NCI-H748 treated with DMSO at 0.1 percent for 48 hours (cell line): Measurements from ENCODE around the gene SSR2.
A peak's percentile ranks its signal among the peaks of the same experiment; 100 is the strongest.

Source experiments
- DNase-seq: peaks from one replicate; lab custom pipeline; 2025; lab: John Stamatoyannopoulos, UW

SSR2 gene

GRCh38 chr1:156020293-156021092 is at the start of gene SSR2:
Gene SSR2, minus strand, starts transcription at chr1:156020951. Its CDS starts 784 bp downstream, at chr1:156020167.
- DNase-seq, result peak; percentile 88

- no peak for DNase-seq
Measured at GRCh38 chr1:156070548-156070947, 49.8 kb upstream of the SSR2 start.

GRCh38 chr1:156069490-156070455 is 49.0 kb upstream of the SSR2 start:
- no peak for DNase-seq

GRCh38 chr1:156067262-156067661 is 46.5 kb upstream of the SSR2 start:
- no peak for DNase-seq

GRCh38 chr1:156065871-156066270 is 45.1 kb upstream of the SSR2 start:
- no peak for DNase-seq

GRCh38 chr1:156065212-156065611 is 44.5 kb upstream of the SSR2 start:
- DNase-seq, result no peak

GRCh38 chr1:156064615-156065014 is 43.9 kb upstream of the SSR2 start:
- no peak for DNase-seq

- no peak for DNase-seq
Measured at GRCh38 chr1:156063997-156064285, 43.2 kb upstream of the SSR2 start.

GRCh38 chr1:156062189-156062588 is 41.4 kb upstream of the SSR2 start:
- no peak for DNase-seq

GRCh38 chr1:156060937-156061636 is 40.3 kb upstream of the SSR2 start, which contains the start of gene RAB25:
Gene RAB25, plus strand, starts transcription at chr1:156061160. Its CDS starts 241 bp downstream, at chr1:156061401.
- peak; percentile 5 for DNase-seq

GRCh38 chr1:156056326-156056849 is 35.6 kb upstream of the SSR2 start:
- DNase-seq, result no peak

GRCh38 chr1:156055281-156056048 is 34.7 kb upstream of the SSR2 start:
- DNase-seq, result no peak

GRCh38 chr1:156054500-156055280 is 33.9 kb upstream of the SSR2 start, which contains the start of gene LAMTOR2:
Gene LAMTOR2, plus strand, starts transcription at chr1:156054782. Its CDS starts 108 bp downstream, at chr1:156054890.
- peak; percentile 98 for DNase-seq

- peak; percentile 49 for DNase-seq
Measured at GRCh38 chr1:156053768-156054499, 33.2 kb upstream of the SSR2 start, which contains the start of gene UBQLN4. Gene UBQLN4, minus strand, starts transcription at chr1:156053798. Its CDS starts 97 bp downstream, at chr1:156053701.

- DNase-seq, result peak; percentile 31
Measured at GRCh38 chr1:156052862-156053767, 32.4 kb upstream of the SSR2 start.

- no peak for DNase-seq
Measured at GRCh38 chr1:156051011-156051725, 30.4 kb upstream of the SSR2 start.

- no peak for DNase-seq
Measured at GRCh38 chr1:156050376-156050775, 29.6 kb upstream of the SSR2 start.
